ENCODE data around the gene TFIP11.

DNA sequence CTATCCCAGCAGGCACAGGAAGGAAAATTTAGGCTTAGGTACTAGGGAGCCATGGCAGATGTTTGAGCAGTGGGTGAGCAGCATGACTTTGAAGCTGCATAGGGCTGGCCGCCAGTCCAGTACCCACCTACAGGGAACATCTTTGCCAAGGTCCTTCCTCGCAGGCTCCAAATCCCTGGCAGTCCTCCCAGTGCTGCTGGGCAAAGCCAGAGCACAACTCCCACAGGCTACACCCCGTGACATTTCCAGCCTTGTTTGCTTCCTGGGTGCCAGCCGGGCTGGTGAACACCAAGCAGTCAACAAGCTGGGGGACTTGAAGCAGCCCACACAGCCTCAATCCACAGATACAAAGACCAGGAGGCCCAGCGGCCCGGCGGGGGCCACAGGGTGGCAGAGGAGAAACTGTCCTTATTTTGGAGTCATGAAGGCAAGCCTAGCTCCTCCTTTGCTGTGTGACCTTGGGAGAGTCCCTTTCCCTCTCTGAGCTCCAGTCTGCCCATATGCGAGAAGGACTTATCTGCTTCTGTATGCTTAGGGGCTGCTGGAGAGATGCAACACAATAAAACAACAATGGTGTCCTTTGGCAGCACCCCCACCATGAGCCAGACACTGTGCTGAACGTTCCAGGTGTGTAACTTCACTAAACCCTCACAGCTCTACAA lies 49.6 kb upstream of the TFIP11 start:
- TF ChIP-seq CTCF (IDR thresholded peaks at IDR 0.05) (peak in 2 of 6 experiments; percentile 13 to 25), POLR2A (IDR thresholded peaks at IDR 0.05) (no peak)

Data from adrenal gland (tissue), 5 donors.